ENCODE data around the gene COX7A1.

- TF ChIP-seq CTCF (IDR thresholded peaks at IDR 0.05) = no peak
- TF ChIP-seq POLR2A (IDR thresholded peaks at IDR 0.05) = no peak
- no peak for TF ChIP-seq POLR2AphosphoS5 (IDR thresholded peaks at IDR 0.05)
Measured at GRCh38 chr19:36101550-36102327, 50.5 kb downstream of the COX7A1 start.
